ENCODE data around the gene TGFBR1. TPM values are rescaled to one million over a fixed set of nuclear protein-coding genes. Genes with fewer than 3 reads are reported as not detected.

The TGFBR1 gene
- total RNA-seq, 1 experiment from 2014 or later: 31.8 TPM

GRCh38 chr9:99189186-99189585 lies 84.3 kb downstream of the TGFBR1 start:
- Histone ChIP-seq H3K4me1 (no peaks in the 10 kb centered on the region), H3K27me3 (replicated peaks; ENCODE audit: control insufficient read depth, insufficient read depth, low read length) (no peaks in the 10 kb centered on the region), H3K9me3 (no peaks in the 10 kb centered on the region), H3K4me3 (ENCODE audit: low read depth, low read length) (no peak overlapping the region), H3K36me3 (ENCODE audit: control insufficient read depth, insufficient read depth, low read length) (no peaks in the 10 kb centered on the region)
- DNase-seq: no peak
- Mint-ChIP-seq H3K4me3 (ENCODE audit: unreplicated experiment) (no peak overlapping the region), H3K27me3 (ENCODE audit: insufficient read depth, unreplicated experiment) (peaks cover 23% of the 10 kb centered on the region), H3K27ac (ENCODE audit: unreplicated experiment) (no peak overlapping the region), H3K4me1 (ENCODE audit: low read depth, unreplicated experiment) (no peaks in the 10 kb centered on the region), H3K36me3 (ENCODE audit: insufficient read depth, unreplicated experiment) (no peaks in the 10 kb centered on the region), H3K9me3 (ENCODE audit: unreplicated experiment) (no peaks in the 10 kb centered on the region)
- no peak for TF ChIP-seq CTCF (IDR thresholded peaks at IDR 0.05; ENCODE audit: insufficient read depth in 1 of 2, low read depth in 1 of 2, low read length in 1 of 2, severe bottlenecking in 1 of 2, unreplicated experiment in 1 of 2)
- intact Hi-C loops (cut with micrococcal nuclease; ENCODE audit: unreplicated experiment): loop anchor here (10.0 kb wide), 1 partner anchor 1406 kb away; no protein-coding TSS in a partner anchor
- no TSS peak for BruUV-seq (replicated peaks)
- POLR2A ChIA-PET: no interaction called here
- CTCF ChIA-PET: interaction anchor here (1.0 kb wide), 1 partner anchor 33 kb away, joined by 3 read pairs; the partner anchor contains the start of genes ALG2 and SEC61B

GRCh38 chr9:99189887-99190596 lies 85.1 kb downstream of the TGFBR1 start:
- ChIA-PET CTCF (no interaction called here), POLR2A (no interaction called here)
- Mint-ChIP-seq H3K4me3 (ENCODE audit: unreplicated experiment) (no peak overlapping the region), H3K4me1 (ENCODE audit: low read depth, unreplicated experiment) (no peaks in the 10 kb centered on the region), H3K9me3 (ENCODE audit: unreplicated experiment) (no peaks in the 10 kb centered on the region), H3K36me3 (ENCODE audit: insufficient read depth, unreplicated experiment) (no peaks in the 10 kb centered on the region), H3K27me3 (ENCODE audit: insufficient read depth, unreplicated experiment) (peaks cover 23% of the 10 kb centered on the region), H3K27ac (ENCODE audit: unreplicated experiment) (no peak overlapping the region)
- no peak for DNase-seq
- Histone ChIP-seq H3K27me3 (replicated peaks; ENCODE audit: control insufficient read depth, insufficient read depth, low read length) (no peaks in the 10 kb centered on the region), H3K4me3 (ENCODE audit: low read depth, low read length) (no peak overlapping the region), H3K36me3 (ENCODE audit: control insufficient read depth, insufficient read depth, low read length) (no peaks in the 10 kb centered on the region), H3K4me1 (no peaks in the 10 kb centered on the region), H3K9me3 (no peaks in the 10 kb centered on the region)
- no TSS peak for BruUV-seq (replicated peaks)
- intact Hi-C loops (cut with micrococcal nuclease; ENCODE audit: unreplicated experiment): loop anchor here (10.0 kb wide), 1 partner anchor 1405 kb away; no protein-coding TSS in a partner anchor
- TF ChIP-seq CTCF (IDR thresholded peaks at IDR 0.05; ENCODE audit: insufficient read depth in 1 of 2, low read depth in 1 of 2, low read length in 1 of 2, severe bottlenecking in 1 of 2, unreplicated experiment in 1 of 2): no peak

- POLR2A ChIA-PET: no interaction called here
- no peak overlapping the region for H3K4me3 Mint-ChIP-seq (ENCODE audit: unreplicated experiment)
- no peak overlapping the region for H3K4me3 ChIP-seq (ENCODE audit: low read depth, low read length)
- H3K27me3 Mint-ChIP-seq (ENCODE audit: insufficient read depth, unreplicated experiment): peaks cover 24% of the 10 kb centered on the region
- H3K4me1 ChIP-seq: no peaks in the 10 kb centered on the region
- H3K9me3 Mint-ChIP-seq (ENCODE audit: unreplicated experiment): no peaks in the 10 kb centered on the region
- DNase-seq: no peak
- intact Hi-C loops (cut with micrococcal nuclease; ENCODE audit: unreplicated experiment): no loop called here
- H3K27ac Mint-ChIP-seq (ENCODE audit: unreplicated experiment): no peak overlapping the region
- H3K36me3 ChIP-seq (ENCODE audit: control insufficient read depth, insufficient read depth, low read length): no peaks in the 10 kb centered on the region
- no TSS peak for BruUV-seq (replicated peaks)
- no peaks in the 10 kb centered on the region for H3K9me3 ChIP-seq
- H3K4me1 Mint-ChIP-seq (ENCODE audit: low read depth, unreplicated experiment): no peaks in the 10 kb centered on the region
- H3K36me3 Mint-ChIP-seq (ENCODE audit: insufficient read depth, unreplicated experiment): no peaks in the 10 kb centered on the region
- no peak for TF ChIP-seq CTCF (IDR thresholded peaks at IDR 0.05; ENCODE audit: insufficient read depth in 1 of 2, low read depth in 1 of 2, low read length in 1 of 2, severe bottlenecking in 1 of 2, unreplicated experiment in 1 of 2)
- CTCF ChIA-PET: interaction anchor here (0.6 kb wide), 1 partner anchor 1258 kb away, joined by 3 read pairs; no protein-coding TSS in a partner anchor
- H3K27me3 ChIP-seq (replicated peaks; ENCODE audit: control insufficient read depth, insufficient read depth, low read length): no peaks in the 10 kb centered on the region
These were observed 85.8 kb downstream of the TGFBR1 start for GRCh38 chr9:99190597-99191283.
